ENCODE measurements around the gene DGCR6L. TPM values are rescaled to one million over a fixed set of nuclear protein-coding genes. Genes with fewer than 3 reads are reported as not detected.
"Not testable (repeated sequence)": the region's sequence is repeated elsewhere in the genome, so short reads cannot be mapped to it uniquely, and the experiment has no call there.

Gene DGCR6L
- total RNA-seq, 1 donor from 2014 or later: 83.5 TPM

GRCh38 chr22:20279662-20280134 lies 40.2 kb downstream of the DGCR6L start:
- Histone ChIP-seq H3K27me3 (ENCODE audit: control insufficient read depth, insufficient read depth, low read length) (peaks cover 17% of the 10 kb centered on the region), H3K4me3 (ENCODE audit: low read depth, low read length) (no peak overlapping the region), H3K36me3 (ENCODE audit: control insufficient read depth, insufficient read depth, low read length) (no peaks in the 10 kb centered on the region)
- no peak for DNase-seq (ENCODE audit: low read depth)
- TF ChIP-seq CTCF (IDR thresholded peaks at IDR 0.05; ENCODE audit: insufficient read depth, low read length, poor library complexity, severe bottlenecking): no peak

GRCh38 chr22:20278726-20279490 lies 41.0 kb downstream of the DGCR6L start:
- DNase-seq (ENCODE audit: low read depth); H3K36me3 ChIP-seq (ENCODE audit: control insufficient read depth, insufficient read depth, low read length); H3K4me3 ChIP-seq (ENCODE audit: low read depth, low read length): not testable (repeated sequence)
- peaks cover 16% of the 10 kb centered on the region for H3K27me3 ChIP-seq (ENCODE audit: control insufficient read depth, insufficient read depth, low read length)

GRCh38 chr22:20277936-20278635 lies 41.8 kb downstream of the DGCR6L start:
- H3K36me3 ChIP-seq (ENCODE audit: control insufficient read depth, insufficient read depth, low read length); H3K27me3 ChIP-seq (ENCODE audit: control insufficient read depth, insufficient read depth, low read length); H3K4me3 ChIP-seq (ENCODE audit: low read depth, low read length): not testable (repeated sequence)

GRCh38 chr22:20276468-20276867 lies 43.4 kb downstream of the DGCR6L start:
- no peak for DNase-seq (ENCODE audit: low read depth)
- Histone ChIP-seq H3K27me3 (ENCODE audit: control insufficient read depth, insufficient read depth, low read length) (peaks cover 5% of the 10 kb centered on the region), H3K36me3 (ENCODE audit: control insufficient read depth, insufficient read depth, low read length) (no peaks in the 10 kb centered on the region), H3K4me3 (ENCODE audit: low read depth, low read length) (no peak overlapping the region)
- TF ChIP-seq CTCF (IDR thresholded peaks at IDR 0.05; ENCODE audit: insufficient read depth, low read length, poor library complexity, severe bottlenecking): no peak

More at GRCh38 chr22:20277936-20278635, 41.8 kb downstream of the DGCR6L start:
- DNase-seq (ENCODE audit: low read depth): not testable (repeated sequence)

GRCh38 chr22:20275836-20276235 lies 44.0 kb downstream of the DGCR6L start:
- no peak for DNase-seq (ENCODE audit: low read depth)
- H3K27me3 ChIP-seq (ENCODE audit: control insufficient read depth, insufficient read depth, low read length): peaks cover 5% of the 10 kb centered on the region
- H3K4me3 ChIP-seq (ENCODE audit: low read depth, low read length): no peak overlapping the region
- no peaks in the 10 kb centered on the region for H3K36me3 ChIP-seq (ENCODE audit: control insufficient read depth, insufficient read depth, low read length)
- TF ChIP-seq CTCF (IDR thresholded peaks at IDR 0.05; ENCODE audit: insufficient read depth, low read length, poor library complexity, severe bottlenecking): no peak

GRCh38 chr22:20275325-20275724 lies 44.5 kb downstream of the DGCR6L start:
- not testable (repeated sequence) for H3K4me3 ChIP-seq (ENCODE audit: low read depth, low read length); H3K36me3 ChIP-seq (ENCODE audit: control insufficient read depth, insufficient read depth, low read length); DNase-seq (ENCODE audit: low read depth); H3K27me3 ChIP-seq (ENCODE audit: control insufficient read depth, insufficient read depth, low read length)

- not testable (repeated sequence) for H3K4me3 ChIP-seq (ENCODE audit: low read depth, low read length); H3K36me3 ChIP-seq (ENCODE audit: control insufficient read depth, insufficient read depth, low read length)
Measured at GRCh38 chr22:20274374-20274773, 45.5 kb downstream of the DGCR6L start.

More at GRCh38 chr22:20274374-20274773, 45.5 kb downstream of the DGCR6L start:
- DNase-seq (ENCODE audit: low read depth); H3K27me3 ChIP-seq (ENCODE audit: control insufficient read depth, insufficient read depth, low read length): not testable (repeated sequence)
